CD4-positive, alpha-beta T cell treated with Interleukin-17A for 1 hour (primary cell): Measurements from ENCODE around the gene NLRP1.
A peak's percentile ranks its signal among the peaks of the same experiment; 100 is the strongest.

Experiments used
- DNase-seq: peaks from one replicate; pipeline ENCODE4 v3.0.0-alpha.2; 2020

Gene NLRP1

DNA sequence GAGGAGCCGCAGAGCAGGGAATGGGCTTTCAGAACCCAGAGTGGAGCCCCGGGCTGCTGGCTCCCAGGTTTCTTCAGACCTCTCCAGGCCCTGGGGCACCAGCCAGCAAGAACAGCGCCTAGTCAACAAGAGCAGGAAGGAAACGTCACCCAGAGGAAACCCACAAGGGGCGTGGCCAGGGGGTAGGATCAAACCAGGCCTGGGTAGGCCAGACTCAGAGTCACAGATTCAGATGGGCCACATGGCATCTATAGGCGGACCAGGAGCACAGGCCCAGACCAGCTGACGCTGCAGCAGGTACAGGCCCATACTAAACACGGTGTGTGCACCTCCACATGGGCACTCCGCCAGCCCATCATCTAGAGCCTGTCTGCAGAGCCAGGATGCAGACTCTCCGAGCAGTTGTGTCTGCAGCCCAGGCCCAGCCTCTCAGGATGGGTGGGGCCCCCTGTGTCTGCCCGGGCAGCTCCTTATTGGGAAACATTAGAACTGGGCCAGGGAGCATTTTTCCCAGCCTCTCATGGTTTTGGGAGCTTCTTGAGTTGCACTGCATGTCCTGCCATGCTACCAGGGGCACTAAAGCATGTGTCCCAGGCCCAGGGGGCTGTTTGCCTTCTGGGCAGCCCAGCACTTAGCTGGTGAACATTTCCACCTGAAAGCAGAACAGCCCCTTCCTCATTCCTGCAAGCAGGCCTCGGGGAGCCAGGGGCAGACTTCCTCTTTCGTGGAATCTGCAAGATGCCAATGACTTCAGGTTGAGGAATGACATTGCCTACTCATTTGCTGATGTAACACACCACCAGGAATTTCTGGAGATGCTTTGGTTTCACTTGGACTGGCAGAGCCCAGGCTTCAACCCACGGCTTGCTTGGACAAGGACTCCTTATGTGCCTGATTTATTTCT is at the start of gene NLRP1:
TSS of gene NLRP1 (minus strand) at position 127 of the 904 bp plus-strand sequence. CDS start 552 bp downstream, outside the sequence.
- peak; percentile 95 for DNase-seq

DNA sequence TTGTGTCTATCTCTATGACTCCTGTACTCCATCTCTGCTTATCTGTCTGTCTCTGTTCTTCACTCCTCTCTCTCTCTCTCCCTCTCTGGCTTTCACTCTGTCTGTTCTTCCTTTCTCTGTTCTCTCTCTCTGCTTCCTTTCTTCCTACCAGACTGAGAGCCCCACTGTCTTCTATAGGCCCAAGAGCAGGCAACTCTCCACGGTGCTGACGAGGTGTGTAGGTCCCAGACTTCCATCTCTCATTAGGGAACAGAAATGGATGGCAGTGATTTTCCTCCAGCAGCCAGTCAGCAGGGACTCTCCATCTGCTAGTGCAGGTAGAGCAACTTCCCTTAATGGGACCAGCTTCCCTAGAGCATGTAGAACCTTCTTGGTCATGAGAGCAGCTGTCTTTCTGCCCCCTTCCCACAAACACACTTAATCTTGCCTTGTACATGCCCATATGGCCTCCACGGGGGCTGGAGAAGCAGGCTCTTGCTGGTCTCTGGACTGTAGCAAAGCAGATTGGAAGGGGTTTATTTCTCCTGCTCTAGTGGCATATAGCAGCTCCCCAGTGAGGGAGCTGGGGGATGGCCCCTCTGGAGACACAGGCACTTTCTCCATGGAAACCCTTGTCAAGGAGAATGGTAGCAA is 47.8 kb upstream of the NLRP1 start:
- DNase-seq = no peak

DNA sequence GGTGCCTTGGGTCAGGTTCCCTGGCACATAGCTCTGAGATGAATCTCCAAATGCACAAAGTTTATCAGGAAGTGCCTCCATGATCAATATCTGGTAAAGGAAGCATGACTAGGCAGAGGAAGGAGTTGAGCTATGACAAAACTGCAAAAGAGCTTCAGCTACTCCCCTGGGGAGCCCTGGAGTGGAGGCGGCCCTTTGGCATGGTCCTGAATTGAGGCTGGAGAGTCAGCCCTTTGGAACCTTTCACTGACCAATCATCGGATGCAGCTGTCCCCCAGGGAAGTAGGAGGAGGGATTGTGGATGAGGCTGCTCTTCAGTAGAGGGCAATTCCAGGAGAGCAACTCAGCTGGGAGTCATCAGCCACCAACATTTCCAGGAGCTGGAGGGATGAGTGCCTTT is 46.1 kb upstream of the NLRP1 start:
- no peak for DNase-seq

DNA sequence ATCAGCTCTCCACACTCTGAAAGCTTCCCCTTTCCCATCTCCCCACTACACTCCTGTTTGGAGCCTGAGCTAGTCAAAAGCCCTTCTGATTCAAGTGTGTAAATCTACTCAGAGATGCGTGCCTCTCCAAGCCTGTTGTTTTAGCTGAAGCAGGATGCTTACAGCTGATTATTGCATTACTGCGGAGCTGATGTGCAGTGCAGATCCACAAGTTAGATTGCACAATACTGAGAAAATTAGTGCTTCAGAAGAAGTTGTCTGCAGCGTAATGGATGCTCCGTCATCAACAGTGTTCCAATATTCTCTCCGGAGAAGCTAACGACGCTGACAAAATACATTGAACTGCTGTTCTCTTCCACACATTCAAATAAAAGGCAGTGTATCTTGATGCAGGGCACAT is 44.8 kb upstream of the NLRP1 start:
- DNase-seq = no peak

DNA sequence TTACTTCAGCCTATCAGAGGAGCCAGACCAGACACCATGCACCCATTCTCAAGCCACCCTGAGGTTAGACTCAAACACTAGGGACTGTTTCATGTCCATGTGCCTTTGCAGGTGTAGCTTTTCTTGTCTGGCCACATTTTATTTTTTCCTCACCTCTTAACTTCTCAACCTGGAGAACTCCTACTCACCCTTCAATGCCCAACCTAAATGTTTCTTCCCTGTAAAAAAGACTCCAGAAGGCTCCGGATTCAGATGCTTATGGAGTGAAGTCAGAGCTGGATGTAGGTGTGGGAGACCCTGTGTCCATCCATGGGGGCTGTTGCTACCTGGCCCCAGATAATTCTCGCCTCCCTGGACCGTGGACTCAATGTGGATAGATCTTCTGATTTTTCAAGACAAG is 44.0 kb upstream of the NLRP1 start:
- no peak for DNase-seq

DNA sequence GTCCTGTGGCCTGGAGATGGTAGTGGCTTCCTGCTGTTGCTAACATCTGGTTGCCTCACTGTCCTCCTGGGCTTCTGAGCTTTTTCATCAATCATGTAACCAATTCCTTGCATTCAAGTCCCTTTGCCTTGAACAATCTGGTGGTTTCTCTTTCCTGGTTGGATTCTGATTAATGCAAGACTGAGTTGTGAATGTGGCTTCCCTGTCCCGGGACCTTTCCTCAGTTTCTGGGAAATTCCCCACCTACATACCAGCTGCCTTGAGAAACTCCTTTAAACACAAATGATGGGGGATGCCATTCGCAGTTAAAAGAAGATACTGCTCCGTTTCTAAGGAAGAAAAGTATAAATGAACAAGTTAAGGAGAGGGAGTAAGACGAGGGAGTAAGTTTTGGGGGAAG is 39.9 kb upstream of the NLRP1 start:
- no peak for DNase-seq

DNA sequence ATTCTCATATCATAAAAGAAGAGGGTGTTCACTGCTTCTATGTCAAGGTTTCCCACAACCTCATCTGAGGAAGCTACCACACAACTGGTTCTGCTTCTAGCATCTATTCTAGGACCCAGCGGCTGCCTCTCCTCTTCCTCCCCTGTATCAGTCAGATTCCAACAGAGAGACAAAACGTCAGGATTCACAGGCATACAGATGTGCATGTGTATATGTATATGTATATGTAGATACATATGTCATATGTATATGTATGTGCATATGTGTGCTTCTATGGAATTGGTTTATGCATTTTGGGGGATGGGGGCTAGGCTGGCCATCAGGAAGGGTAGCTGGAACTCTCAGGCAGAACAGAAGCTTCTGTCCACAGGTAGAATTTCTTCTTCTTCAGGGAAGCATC is 37.4 kb upstream of the NLRP1 start:
- DNase-seq = no peak

DNA sequence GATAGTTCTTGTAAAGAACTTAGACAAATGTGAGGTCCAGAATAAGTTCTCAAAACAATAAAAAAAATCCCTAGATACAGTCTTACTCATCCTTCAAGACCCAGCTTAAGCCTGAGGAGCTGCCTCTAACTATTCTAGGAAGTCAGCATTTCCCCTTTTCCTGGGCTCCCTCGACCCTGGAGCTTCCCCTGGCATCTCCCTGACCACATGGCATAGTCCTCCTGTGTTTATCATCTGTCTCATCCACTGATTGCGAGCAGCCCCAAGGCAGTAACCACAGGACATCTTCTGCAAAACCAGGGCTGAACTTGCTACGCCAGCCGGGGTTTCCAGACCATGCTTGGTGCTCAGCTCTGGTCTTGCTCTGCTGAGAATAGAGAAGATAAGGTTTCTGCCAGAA is 36.7 kb upstream of the NLRP1 start:
- no peak for DNase-seq

DNA sequence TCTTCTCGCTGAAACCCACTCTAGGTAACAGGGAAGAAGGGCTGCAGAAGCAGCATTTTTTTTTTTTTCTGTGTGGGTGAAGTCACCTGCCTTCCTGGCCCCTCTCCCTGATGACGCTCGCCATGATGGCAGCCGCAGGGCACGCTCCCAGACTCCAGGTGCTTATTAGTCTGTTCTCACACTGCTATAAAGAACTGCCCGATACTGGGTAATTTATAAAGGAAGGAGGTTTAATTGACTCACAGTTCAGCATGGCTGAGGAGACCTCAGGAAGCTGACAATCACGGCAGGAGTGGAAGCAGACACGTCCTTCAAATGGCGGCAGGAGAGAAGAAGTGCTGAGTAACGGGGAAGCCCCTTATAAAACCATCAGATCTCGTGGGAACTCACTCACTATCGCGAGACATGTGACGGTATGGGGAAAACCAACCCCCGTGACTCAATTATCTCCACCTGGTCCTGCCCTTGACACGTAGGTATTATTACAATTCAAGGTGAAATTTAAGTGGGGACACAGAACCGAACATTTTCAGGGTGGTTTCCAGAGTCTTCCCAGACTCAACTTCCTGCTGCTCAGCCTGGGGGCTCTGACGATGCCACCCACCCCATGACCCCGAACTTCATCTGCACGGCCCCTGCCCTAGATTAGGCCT is 34.9 kb upstream of the NLRP1 start:
- DNase-seq = no peak

DNA sequence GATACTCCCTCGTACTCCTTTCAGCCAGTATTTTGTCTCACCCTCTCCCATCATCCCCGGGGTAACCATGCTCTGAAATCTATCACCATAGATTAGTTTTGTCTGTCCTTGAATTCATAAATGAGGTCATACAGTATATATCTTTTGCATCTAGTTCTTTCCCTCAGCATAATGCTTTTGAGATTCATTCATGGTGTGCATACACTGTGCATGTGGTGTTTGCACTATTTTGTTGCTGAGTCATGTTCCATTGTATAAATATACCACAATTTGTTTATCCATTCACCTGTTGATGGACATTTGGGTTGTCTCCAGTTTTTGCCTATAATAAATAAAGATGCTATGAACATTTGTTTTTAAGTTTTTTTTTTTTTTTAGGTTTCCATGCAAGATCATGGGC is 34.2 kb upstream of the NLRP1 start:
- DNase-seq = no peak

DNA sequence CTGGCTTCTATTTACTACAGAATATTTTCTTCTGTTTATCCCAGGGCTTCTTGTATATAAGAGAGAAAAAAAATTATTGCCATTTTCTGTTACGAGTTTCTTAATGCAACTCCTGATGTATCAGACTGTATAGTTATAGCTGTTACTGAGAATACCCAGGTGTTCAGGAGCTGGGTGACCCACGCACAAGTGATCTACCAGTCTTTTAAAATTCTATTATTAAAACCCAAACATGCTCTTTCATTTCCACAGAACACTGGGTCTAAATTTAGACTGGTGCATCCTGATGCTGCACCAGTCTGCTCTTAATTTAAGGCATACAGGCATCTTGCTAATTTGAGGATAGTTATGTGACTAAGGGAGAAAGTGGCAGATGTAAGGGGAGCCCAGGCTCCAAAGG is 31.2 kb upstream of the NLRP1 start:
- DNase-seq = no peak

DNA sequence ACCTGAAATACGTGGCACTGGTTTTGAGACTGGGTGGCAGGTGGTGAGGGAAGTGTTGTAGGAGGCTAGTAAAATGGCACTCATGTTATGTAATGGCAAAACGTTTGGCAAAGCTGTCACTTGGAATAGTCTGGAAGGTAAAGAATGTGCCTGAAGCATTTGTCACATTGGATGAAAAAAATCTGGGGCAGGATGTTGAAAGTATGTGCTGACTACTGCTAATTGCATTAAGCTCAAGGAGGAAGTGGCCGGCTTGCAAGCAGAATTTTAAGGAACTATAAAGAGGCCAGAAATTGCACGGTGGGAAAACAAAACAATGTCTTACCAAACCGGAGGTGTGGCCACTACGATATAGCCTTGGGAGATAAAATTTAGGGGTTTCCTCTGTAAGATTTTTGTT is 26.6 kb upstream of the NLRP1 start:
- peak; percentile 6 for DNase-seq

DNA sequence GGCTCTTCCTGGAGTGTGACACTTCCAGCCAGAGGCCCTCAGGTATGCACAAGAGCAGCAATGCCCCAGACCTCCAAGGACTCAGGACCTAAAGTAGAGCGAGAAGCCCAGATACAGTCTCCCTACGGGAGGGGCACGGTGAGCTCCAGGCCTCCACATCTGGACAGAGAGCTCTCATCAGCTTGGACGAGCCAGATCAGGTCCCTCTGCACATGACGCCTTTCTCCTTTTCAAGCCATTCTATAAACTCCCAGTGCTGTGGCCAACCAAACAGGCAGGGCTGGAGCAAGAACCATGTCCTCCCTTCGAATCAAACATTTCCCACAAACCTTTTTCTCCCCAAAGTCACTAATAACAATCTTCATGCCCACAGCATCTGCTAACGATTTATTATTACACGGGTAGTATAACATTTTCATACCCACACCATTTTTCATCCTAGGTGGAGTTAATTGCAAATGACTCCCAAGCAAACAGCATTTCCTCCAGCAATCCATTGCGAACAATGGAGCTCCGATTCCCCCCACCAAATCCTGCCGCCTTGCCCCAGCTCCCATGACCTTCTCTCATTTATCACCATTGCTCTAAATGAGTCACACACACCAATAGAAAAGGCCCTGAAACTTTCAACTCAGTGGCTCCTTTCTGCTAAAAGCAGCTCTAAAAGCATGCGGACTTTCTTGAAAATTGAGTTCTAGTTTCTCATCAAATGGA is 24.2 kb upstream of the NLRP1 start:
- no peak for DNase-seq

DNA sequence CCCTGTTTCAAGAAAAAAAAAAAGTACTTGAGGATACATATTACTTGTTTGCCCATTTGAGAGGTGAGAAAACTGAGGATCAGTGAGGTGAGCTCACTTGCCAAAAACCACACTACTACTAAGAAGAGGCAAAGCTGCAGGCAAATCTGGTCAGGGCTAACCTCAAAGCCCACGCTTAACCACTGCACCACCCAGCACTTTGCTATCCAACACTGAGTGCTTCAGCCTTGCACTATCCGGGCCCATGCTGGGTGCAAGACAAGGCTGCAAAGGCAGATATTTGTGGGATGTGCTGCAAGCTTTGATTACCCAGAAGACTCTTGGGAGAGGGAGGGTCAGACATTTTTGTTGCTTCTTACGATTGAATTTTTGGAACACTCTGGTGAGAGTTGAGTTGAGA is 23.6 kb upstream of the NLRP1 start:
- no peak for DNase-seq

DNA sequence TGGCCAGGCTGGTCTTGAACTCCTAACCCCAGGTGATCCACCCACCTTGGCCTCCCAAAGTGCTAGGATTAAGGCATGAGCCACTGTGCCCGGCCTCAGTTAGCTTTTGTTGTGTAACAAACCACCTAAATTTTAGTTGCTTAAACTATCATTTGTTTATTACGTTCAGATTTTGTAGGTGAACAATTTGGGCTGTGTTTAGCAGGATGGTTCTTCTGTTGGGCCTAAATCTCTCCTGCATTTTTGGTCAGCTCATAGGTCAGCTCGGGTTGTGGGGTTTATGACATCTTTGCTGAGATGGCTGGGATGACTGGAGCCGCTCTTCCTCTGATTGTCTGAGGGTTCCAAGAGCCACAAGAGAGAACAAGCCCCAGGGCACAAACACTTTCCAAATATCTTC is 21.1 kb upstream of the NLRP1 start:
- no peak for DNase-seq

DNA sequence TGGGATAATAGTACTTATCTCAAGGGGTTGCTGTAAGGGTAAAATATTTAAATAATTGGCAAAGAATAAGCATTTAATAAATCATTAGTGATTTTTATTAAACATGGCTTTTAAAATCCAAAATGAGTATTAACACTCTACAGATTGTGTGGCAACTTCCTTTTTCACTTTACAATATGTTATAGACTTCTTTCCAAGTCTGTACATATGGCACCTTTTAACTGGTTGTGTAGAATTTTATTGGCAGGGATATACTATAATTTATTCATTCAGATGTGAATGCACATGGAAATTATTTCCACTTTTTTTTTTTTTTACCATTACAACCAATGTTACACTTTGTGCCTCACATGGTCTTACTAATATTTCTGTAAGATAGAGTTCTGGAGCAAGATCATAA is 15.7 kb upstream of the NLRP1 start:
- DNase-seq = no peak

DNA sequence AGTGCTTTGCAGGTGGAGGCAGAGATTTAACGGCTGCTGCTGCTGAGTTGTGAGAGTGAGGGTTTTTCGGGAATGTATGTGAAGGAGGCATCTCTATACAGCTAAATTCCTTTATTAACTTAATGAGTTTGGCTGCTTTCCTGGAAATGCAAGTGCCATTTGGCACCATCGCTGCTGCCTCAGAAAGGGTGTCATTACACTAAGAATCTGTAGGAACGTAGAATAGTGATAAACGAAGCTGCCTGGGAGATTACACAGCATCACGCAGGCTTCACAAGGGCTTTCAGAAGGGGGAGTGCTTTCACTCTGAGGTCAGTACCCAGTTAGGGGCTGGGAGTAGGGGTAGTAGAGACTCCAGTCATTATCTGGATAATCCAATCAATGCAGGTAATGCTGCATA is 14.1 kb upstream of the NLRP1 start:
- DNase-seq = no peak

DNA sequence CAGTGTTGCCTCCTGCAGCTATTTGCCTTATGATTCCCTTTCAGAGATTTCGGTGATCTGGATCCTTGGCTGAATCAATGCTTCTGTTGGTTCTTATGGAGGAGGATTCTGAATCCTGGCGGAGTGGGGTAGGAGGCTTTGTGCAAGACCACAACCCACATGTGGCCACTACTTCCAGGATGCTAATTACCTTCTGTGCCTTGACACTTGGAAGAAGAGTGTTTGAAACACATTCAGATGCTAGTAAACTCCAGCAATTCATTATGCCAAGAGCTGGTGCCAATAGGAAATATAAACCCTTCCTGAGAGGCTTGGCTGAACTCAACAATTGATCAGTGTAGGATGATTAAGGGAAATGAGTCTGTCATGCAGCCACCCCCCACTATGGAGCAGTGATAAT is 12.1 kb upstream of the NLRP1 start:
- no peak for DNase-seq

DNA sequence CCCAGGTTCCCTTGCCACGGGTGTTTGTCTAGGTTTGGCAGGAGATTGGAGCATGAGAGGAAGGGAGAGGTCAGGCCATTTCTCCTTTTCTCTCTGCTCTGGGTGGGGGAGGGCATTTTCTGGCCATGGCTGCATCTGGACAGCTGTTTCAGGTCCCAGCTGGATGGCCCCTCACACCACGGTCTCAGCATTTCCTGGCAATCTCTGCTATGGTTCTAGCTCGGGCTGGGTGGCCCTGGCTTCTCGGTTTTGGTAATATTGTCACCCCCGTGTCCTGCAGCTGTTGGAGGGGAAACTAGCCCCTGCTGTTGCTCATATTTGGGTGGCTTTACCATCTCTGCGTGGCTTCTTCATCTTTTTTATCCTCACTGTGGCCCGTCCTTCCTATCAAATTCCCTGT is 11.5 kb upstream of the NLRP1 start:
- no peak for DNase-seq

DNA sequence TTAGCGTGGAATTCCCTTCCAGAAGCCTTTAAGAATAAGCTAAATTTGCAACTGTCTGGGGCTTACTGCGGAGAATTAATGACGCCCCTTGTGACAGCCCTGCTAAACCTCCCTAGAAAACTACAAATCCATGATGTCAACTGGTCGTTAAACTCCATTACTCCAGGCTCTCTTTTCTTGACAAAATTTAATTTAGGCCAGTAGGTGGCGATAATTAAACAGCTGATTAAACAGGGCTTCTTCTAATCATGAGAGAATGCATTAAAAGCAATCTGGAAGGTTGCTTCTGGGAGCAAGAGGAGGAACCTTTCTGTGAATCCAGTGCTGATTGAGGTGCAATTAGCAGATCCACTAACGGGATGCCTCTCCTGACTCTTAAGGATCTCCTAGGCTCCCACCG is 8.1 kb upstream of the NLRP1 start:
- DNase-seq = peak; percentile 60

DNA sequence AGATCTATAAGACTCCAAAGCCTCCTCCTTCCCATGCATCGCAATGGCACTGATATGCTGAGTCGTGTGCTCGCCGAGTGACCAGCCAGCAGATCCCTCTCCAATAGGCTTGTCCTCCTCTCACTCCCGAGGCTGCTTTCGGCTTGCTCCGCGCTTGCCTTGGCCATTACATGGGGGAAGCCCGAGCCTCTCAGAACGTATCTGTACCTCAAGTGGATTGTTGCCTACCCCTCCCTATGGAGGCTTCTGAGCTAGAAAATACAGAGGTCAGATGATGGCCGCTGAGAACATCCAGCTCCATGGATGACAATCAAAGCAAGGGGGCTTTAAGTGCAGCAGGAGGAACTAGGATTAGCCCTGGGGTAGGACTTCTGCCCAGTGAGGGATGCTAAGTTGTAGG is 7.7 kb upstream of the NLRP1 start:
- no peak for DNase-seq

DNA sequence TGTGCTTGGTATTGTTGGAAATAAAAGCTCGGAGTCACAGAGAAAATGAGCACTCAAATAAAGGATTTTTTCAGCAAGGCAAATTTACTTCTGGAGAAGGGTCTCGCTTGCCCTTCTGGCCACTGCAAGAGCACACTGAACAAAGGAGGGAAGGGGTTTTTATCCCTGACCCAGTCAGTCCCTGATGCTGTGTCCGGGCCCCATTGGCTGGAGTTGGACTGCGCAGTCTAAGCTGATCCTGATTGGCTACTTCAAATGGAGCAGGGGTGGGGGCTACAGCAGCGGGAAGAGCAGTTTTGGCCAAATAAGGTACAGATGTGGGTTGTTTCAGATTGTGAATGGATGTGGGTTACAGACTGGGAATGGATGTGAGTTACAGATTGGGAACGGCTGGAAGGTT is 4.3 kb upstream of the NLRP1 start:
- DNase-seq = no peak

DNA sequence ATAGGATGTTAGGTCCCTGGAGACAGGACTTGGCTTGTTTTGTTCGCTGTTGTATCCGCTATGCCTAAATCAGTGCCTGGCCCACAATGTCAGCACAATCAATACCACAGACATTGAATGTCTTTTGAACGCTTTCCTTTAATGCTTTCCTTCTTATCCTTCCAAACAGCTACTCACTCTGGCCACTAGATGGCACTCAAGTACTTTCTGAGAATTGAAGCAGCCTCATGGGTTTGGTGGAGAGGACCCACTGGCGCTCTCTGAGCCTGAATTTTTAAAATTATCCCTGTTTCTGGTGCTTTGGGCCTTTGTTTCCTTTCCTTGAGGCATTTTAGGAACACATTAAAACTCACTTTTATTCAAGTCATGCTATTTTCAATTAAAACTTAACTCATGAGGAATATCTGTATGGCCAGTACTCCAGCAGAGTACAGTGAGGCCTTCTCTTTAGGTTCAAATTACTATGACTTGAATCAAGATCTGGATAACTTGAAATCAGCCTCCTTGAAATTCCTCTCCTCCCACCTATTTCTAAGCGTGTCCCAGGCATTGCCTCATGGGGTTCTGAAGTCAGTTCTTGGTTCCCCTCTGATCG is 3.2 kb upstream of the NLRP1 start:
- DNase-seq = peak; percentile 86
